ENCODE results near the gene MRO. TPM values are rescaled to one million over a fixed set of nuclear protein-coding genes. Genes with fewer than 3 reads are reported as not detected.

The MRO gene
- total and polyA plus RNA-seq, 2 of the 8 experiments (the other 6 are each of a cell fraction or from before 2014, with no cell fraction given): 0.65 to 1.0 TPM

DNA sequence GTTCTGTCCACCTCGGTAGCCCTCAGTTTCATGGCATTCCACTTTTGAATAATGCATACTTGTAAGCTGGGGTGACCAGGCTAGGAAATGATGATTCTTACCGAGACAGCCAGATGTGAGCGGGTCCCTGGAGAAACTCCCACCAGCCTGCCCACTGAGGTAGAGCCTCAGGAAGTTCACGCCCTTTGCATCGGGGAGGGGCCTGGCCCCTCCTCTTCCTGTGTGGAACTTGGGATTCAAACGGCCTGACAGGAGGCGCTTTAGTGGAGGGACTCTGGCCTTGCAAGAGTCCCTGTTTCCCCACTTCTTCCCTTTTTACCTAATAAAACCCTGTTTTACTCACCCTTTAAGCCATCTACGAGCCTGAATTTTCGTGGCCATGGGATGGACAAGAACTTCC is 44.6 kb downstream of the MRO start (continued):
- TF ChIP-seq, protein P1, sequence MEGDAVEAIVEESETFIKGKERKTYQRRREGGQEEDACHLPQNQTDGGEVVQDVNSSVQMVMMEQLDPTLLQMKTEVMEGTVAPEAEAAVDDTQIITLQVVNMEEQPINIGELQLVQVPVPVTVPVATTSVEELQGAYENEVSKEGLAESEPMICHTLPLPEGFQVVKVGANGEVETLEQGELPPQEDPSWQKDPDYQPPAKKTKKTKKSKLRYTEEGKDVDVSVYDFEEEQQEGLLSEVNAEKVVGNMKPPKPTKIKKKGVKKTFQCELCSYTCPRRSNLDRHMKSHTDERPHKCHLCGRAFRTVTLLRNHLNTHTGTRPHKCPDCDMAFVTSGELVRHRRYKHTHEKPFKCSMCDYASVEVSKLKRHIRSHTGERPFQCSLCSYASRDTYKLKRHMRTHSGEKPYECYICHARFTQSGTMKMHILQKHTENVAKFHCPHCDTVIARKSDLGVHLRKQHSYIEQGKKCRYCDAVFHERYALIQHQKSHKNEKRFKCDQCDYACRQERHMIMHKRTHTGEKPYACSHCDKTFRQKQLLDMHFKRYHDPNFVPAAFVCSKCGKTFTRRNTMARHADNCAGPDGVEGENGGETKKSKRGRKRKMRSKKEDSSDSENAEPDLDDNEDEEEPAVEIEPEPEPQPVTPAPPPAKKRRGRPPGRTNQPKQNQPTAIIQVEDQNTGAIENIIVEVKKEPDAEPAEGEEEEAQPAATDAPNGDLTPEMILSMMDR (IDR thresholded peaks at IDR 0.05; ENCODE audit: control extremely low read depth in 1 of 3, insufficient read depth in 1 of 3, low read depth in 1 of 3, low read length in 3 of 3): no peak
- no peak for TF ChIP-seq TAF1 (IDR thresholded peaks at IDR 0.05; ENCODE audit: low read depth, low read length)
- no peak for TF ChIP-seq SP4 (IDR thresholded peaks at IDR 0.05; ENCODE audit: low read length)
- no peak for TF ChIP-seq SIN3A (conservative IDR thresholded peaks at IDR 0.05 in 1 of 2, IDR thresholded peaks at IDR 0.05 in 1 of 2; ENCODE audit: low read depth in 1 of 2, low read length in 2 of 2)
- TF ChIP-seq, protein P2, sequence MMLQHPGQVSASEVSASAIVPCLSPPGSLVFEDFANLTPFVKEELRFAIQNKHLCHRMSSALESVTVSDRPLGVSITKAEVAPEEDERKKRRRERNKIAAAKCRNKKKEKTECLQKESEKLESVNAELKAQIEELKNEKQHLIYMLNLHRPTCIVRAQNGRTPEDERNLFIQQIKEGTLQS (IDR thresholded peaks at IDR 0.05; ENCODE audit: insufficient read depth, low read depth, low read length): no peak
